ENCODE results near the gene ABCB10.

Gene ABCB10

DNA sequence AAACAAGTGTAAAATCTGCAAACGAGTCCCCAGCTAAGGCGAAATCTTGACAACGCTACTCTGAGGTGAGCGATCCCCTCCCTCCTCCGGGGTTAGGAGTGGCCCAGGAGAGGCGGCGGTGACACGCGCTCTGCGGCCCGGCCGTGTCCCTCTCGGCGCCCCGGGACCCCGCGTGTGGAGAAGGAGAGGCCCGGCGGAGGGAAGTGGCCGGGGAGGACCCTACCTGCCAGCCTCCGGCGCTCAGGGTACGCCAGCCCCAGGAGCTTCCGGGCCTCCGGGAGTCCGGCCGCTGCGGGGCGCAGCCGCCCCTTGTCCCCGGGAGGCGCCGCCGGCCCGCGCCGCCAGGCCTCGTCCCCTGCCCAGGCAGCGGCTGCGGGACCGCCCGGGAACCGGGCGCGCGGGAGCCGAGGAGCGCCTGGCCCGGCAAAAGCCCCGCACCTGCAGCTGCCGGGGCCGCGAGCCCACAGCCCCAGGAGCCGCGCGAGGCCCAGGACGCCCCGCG is 543 bp downstream of the ABCB10 start:
- Histone ChIP-seq H3K4me1 (ENCODE audit: control insufficient read depth in 1 of 2, insufficient read depth in 2 of 2, low read length in 2 of 2) (peaks cover 18 to 28% of the 10 kb centered on the region in 2 donors), H3K36me3 (ENCODE audit: control insufficient read depth in 1 of 2, insufficient read depth in 2 of 2, low read length in 2 of 2) (no peaks in the 10 kb centered on the region), H3K9me3 (ENCODE audit: control insufficient read depth in 1 of 2, low read length in 2 of 2) (no peaks in the 10 kb centered on the region), H3K27me3 (ENCODE audit: control insufficient read depth in 1 of 2, insufficient read depth in 2 of 2, low read length in 2 of 2) (no peaks in the 10 kb centered on the region), H3K4me3 (ENCODE audit: low read depth in 1 of 2, low read length in 2 of 2) (peak overlapping the region; percentile 77 to 91), H3K27ac (ENCODE audit: low read depth, low read length) (peak overlapping the region; percentile 90), H3K9ac (ENCODE audit: low read depth in 1 of 2, low read length in 2 of 2) (peak overlapping the region; percentile 58 to 78)

DNA sequence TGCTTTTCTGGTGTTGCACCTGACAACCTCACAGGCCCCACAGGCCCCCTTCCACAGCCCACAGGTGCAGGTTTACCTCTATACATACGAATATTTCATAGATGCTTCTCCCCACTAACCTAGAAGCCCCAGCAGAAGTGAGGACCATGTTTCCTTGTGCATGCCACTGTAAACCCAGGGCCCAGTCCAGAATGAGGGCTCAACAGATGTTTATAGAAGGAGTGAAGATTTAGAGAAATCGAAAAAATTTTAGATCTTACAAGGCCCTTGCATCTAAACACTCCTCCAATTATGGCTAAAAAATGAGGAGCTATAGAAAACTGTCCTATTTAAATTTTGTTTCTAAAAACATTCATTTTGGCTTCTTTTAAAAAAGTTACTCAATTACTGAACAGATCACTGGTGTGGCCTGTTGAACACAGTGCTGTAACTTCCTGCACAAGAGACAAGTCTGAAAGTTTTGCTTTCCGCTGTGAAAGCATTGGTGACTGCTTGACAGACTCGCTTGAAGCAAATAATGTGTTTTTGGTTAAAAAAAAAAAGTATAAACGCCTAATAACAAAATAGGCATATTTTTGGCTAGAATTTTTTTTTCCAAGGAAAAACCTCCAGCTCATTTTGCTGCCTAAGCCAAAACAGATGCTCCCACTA is 1.2 kb downstream of the ABCB10 start:
- Histone ChIP-seq H3K4me3 (ENCODE audit: low read depth in 1 of 2, low read length in 2 of 2) (peak overlapping the region; percentile 77 to 91), H3K27ac (ENCODE audit: low read depth, low read length) (peak overlapping the region; percentile 1), H3K4me1 (ENCODE audit: control insufficient read depth in 1 of 2, insufficient read depth in 2 of 2, low read length in 2 of 2) (peaks cover 18 to 28% of the 10 kb centered on the region in 2 donors), H3K9ac (ENCODE audit: low read depth in 1 of 2, low read length in 2 of 2) (peak overlapping the region; percentile 58 to 78), H3K36me3 (ENCODE audit: control insufficient read depth in 1 of 2, insufficient read depth in 2 of 2, low read length in 2 of 2) (no peaks in the 10 kb centered on the region), H3K9me3 (ENCODE audit: control insufficient read depth in 1 of 2, low read length in 2 of 2) (no peaks in the 10 kb centered on the region), H3K27me3 (ENCODE audit: control insufficient read depth in 1 of 2, insufficient read depth in 2 of 2, low read length in 2 of 2) (no peaks in the 10 kb centered on the region)

DNA sequence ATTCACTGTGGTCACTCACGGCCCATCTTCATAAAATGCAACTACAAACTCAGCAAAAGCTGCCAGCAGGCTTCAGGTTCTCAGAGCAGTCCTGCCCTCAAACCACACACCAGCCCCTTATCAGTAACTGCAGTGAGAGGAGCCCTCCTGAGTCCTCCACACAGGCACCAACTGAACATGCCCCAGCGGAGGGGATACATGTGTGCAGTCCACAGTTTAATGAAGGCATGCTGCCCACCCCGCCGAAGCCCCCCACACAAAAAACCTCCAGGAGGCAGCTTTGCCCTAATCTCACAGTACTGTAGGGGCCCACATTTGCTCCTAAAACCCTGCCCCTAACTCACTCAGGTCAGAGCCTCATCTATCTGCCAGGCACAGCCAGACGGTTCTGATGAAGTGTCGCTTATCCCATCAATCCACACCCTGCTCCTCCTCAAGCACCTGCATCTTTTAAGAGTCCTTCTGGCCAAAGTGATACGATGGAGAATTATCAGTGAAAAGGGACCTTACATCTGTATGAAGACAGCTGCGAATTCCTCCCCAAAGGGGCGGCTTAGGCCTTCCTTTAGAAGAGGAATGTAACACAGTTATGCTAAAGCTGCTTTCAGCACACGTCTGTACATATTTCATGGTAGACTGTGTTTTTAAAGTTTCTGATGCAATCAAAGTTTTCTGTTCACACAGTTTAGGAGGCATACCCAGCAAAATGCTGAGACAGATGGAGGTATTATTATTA is 3.5 kb downstream of the ABCB10 start:
- H3K27ac ChIP-seq (ENCODE audit: low read depth, low read length), result no peak overlapping the region
- no peaks in the 10 kb centered on the region for H3K27me3 ChIP-seq (ENCODE audit: control insufficient read depth in 1 of 2, insufficient read depth in 2 of 2, low read length in 2 of 2)
- no peak overlapping the region for H3K9ac ChIP-seq (ENCODE audit: low read depth in 1 of 2, low read length in 2 of 2)
- H3K9me3 ChIP-seq (ENCODE audit: control insufficient read depth in 1 of 2, low read length in 2 of 2), result no peaks in the 10 kb centered on the region
- H3K4me3 ChIP-seq (ENCODE audit: low read depth in 1 of 2, low read length in 2 of 2), result no peak overlapping the region
- peaks cover 18 to 36% of the 10 kb centered on the region in 2 donors for H3K4me1 ChIP-seq (ENCODE audit: control insufficient read depth in 1 of 2, insufficient read depth in 2 of 2, low read length in 2 of 2)
- no peaks in the 10 kb centered on the region for H3K36me3 ChIP-seq (ENCODE audit: control insufficient read depth in 1 of 2, insufficient read depth in 2 of 2, low read length in 2 of 2)

- Histone ChIP-seq H3K27ac (ENCODE audit: low read depth, low read length) (no peak overlapping the region), H3K9ac (ENCODE audit: low read depth in 1 of 2, low read length in 2 of 2) (no peak overlapping the region), H3K4me1 (ENCODE audit: control insufficient read depth in 1 of 2, insufficient read depth in 2 of 2, low read length in 2 of 2) (peaks cover 18 to 32% of the 10 kb centered on the region in 2 donors)
Measured at GRCh38 chr1:229553621-229554130, 4.8 kb downstream of the ABCB10 start.

DNA sequence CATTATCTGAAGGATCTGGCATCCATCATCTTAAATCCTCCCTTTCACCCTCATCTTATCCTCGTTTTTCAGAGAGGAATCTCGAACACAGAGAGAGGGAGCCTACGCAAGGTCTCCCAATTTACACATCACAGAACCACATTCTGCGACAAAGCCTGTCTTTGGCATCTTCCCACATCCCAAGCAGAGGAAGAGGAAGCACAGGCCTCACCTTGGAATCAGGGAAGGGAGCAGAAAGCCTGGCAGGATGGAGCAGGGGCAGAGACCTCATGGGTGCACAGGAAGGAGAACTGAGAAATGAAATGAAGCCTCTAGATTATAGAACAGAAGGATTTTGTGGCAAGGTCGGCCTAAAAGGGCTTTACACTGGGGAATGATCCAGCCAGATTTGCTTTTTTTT is 5.8 kb downstream of the ABCB10 start:
- Histone ChIP-seq H3K27ac (ENCODE audit: low read depth, low read length) (no peak overlapping the region), H3K36me3 (ENCODE audit: control insufficient read depth in 1 of 2, insufficient read depth in 2 of 2, low read length in 2 of 2) (peaks cover 6 to 8% of the 10 kb centered on the region in 2 donors), H3K9ac (ENCODE audit: low read depth in 1 of 2, low read length in 2 of 2) (no peak overlapping the region), H3K27me3 (ENCODE audit: control insufficient read depth in 1 of 2, insufficient read depth in 2 of 2, low read length in 2 of 2) (no peaks in the 10 kb centered on the region), H3K4me3 (ENCODE audit: low read depth in 1 of 2, low read length in 2 of 2) (no peak overlapping the region), H3K4me1 (ENCODE audit: control insufficient read depth in 1 of 2, insufficient read depth in 2 of 2, low read length in 2 of 2) (peaks cover 18 to 32% of the 10 kb centered on the region in 2 donors), H3K9me3 (ENCODE audit: control insufficient read depth in 1 of 2, low read length in 2 of 2) (no peaks in the 10 kb centered on the region)

More at GRCh38 chr1:229553621-229554130, 4.8 kb downstream of the ABCB10 start:
- Histone ChIP-seq H3K27me3 (ENCODE audit: control insufficient read depth in 1 of 2, insufficient read depth in 2 of 2, low read length in 2 of 2) (no peaks in the 10 kb centered on the region), H3K4me3 (ENCODE audit: low read depth in 1 of 2, low read length in 2 of 2) (no peak overlapping the region), H3K36me3 (ENCODE audit: control insufficient read depth in 1 of 2, insufficient read depth in 2 of 2, low read length in 2 of 2) (peaks cover 5 to 6% of the 10 kb centered on the region in 2 donors), H3K9me3 (ENCODE audit: control insufficient read depth in 1 of 2, low read length in 2 of 2) (no peaks in the 10 kb centered on the region)

DNA sequence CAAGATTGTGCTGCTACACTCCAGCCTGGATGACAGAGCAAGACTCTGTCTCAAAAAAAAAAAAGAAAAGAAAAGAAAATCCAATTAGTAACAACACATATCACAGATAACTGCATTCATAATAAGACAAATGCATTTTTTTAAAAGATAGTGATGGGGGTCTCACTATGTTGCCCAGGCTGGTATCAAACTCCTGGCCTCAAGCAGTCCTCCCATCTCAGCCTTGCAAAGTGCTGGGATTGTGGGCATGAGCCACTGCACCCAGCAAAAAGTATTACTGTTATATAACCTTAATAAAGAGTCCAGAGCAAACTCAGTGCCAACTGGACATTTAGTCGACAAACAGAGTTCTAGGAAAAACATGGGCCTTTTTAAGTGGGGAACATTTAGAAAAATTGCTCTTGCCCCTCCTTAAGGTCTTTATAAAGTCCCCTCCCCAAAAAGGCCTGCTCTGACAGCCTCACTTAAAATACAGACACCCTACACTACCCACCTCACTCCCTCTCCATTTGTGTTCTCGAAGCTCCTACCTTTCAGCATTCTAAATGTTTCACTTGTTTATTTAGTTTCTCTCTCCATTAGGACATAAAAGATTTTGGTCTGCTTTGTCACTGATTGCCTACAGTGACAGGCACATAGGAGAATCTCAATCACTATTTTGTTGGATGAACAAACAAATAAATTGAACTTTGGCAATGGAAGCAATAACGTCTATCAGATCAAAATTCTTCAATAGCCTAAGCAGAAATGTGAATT is 7.5 kb downstream of the ABCB10 start:
- Histone ChIP-seq H3K27ac (ENCODE audit: low read depth, low read length) (no peak overlapping the region), H3K4me1 (ENCODE audit: control insufficient read depth in 1 of 2, insufficient read depth in 2 of 2, low read length in 2 of 2) (peaks cover 8 to 21% of the 10 kb centered on the region in 2 donors), H3K36me3 (ENCODE audit: control insufficient read depth in 1 of 2, insufficient read depth in 2 of 2, low read length in 2 of 2) (peaks cover 15 to 16% of the 10 kb centered on the region in 2 donors), H3K9ac (ENCODE audit: low read depth in 1 of 2, low read length in 2 of 2) (no peak overlapping the region), H3K4me3 (ENCODE audit: low read depth in 1 of 2, low read length in 2 of 2) (no peak overlapping the region), H3K9me3 (ENCODE audit: control insufficient read depth in 1 of 2, low read length in 2 of 2) (no peaks in the 10 kb centered on the region), H3K27me3 (ENCODE audit: control insufficient read depth in 1 of 2, insufficient read depth in 2 of 2, low read length in 2 of 2) (no peaks in the 10 kb centered on the region)

- H3K4me1 ChIP-seq (ENCODE audit: control insufficient read depth in 1 of 2, insufficient read depth in 2 of 2, low read length in 2 of 2), result peaks cover 0 to 8% of the 10 kb centered on the region in 2 donors
- H3K9me3 ChIP-seq (ENCODE audit: control insufficient read depth in 1 of 2, low read length in 2 of 2), result no peaks in the 10 kb centered on the region
- no peak overlapping the region for H3K27ac ChIP-seq (ENCODE audit: low read depth, low read length)
- peaks cover 21 to 37% of the 10 kb centered on the region in 2 donors for H3K36me3 ChIP-seq (ENCODE audit: control insufficient read depth in 1 of 2, insufficient read depth in 2 of 2, low read length in 2 of 2)
- no peak overlapping the region for H3K4me3 ChIP-seq (ENCODE audit: low read depth in 1 of 2, low read length in 2 of 2)
- H3K9ac ChIP-seq (ENCODE audit: low read depth in 1 of 2, low read length in 2 of 2), result no peak overlapping the region
- no peaks in the 10 kb centered on the region for H3K27me3 ChIP-seq (ENCODE audit: control insufficient read depth in 1 of 2, insufficient read depth in 2 of 2, low read length in 2 of 2)
Measured at GRCh38 chr1:229547542-229547941, 11.0 kb downstream of the ABCB10 start.

- H3K4me3 ChIP-seq (ENCODE audit: low read depth in 1 of 2, low read length in 2 of 2), result no peak overlapping the region
- no peak overlapping the region for H3K9ac ChIP-seq (ENCODE audit: low read depth in 1 of 2, low read length in 2 of 2)
- H3K27ac ChIP-seq (ENCODE audit: low read depth, low read length), result no peak overlapping the region
- H3K27me3 ChIP-seq (ENCODE audit: control insufficient read depth in 1 of 2, insufficient read depth in 2 of 2, low read length in 2 of 2), result no peaks in the 10 kb centered on the region
- H3K36me3 ChIP-seq (ENCODE audit: control insufficient read depth in 1 of 2, insufficient read depth in 2 of 2, low read length in 2 of 2), result peaks cover 21 to 58% of the 10 kb centered on the region in 2 donors
- H3K9me3 ChIP-seq (ENCODE audit: control insufficient read depth in 1 of 2, low read length in 2 of 2), result no peaks in the 10 kb centered on the region
- H3K4me1 ChIP-seq (ENCODE audit: control insufficient read depth in 1 of 2, insufficient read depth in 2 of 2, low read length in 2 of 2), result no peaks in the 10 kb centered on the region
Measured at GRCh38 chr1:229544587-229544986, 13.9 kb downstream of the ABCB10 start.

DNA sequence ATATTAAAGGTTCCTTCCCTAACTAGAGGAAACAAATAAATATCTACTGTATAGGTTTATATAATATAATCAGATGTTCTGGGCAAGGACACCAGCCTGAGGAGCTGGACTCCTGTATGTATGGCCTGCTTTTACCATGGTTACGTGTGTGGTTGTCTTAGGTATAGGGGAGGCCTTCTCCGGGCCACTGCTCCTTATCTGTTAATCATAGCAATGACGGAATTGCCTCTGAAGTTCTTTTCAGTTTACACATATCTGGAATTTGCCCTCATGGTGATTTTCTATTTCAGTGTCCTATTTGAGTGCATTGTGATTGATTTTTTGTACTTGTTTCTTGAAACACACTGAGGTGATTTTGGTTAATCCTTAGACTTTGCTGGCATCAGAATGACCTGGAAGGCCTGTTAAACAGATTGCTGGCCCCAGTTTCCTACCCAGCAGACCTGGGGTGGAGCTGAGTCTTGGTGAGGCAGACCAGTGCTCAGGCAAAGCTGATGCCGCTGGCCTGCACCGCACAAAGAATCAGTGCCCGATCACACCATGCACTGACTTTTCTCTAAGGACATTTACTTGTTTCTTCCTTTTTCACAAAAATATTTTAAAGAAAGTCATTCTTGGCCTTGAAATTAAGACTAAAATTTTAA is 18.5 kb downstream of the ABCB10 start:
- Histone ChIP-seq H3K27me3 (ENCODE audit: control insufficient read depth in 1 of 2, insufficient read depth in 2 of 2, low read length in 2 of 2) (no peaks in the 10 kb centered on the region), H3K9me3 (ENCODE audit: control insufficient read depth in 1 of 2, low read length in 2 of 2) (no peaks in the 10 kb centered on the region), H3K4me3 (ENCODE audit: low read depth in 1 of 2, low read length in 2 of 2) (no peak overlapping the region), H3K9ac (ENCODE audit: low read depth in 1 of 2, low read length in 2 of 2) (no peak overlapping the region), H3K36me3 (ENCODE audit: control insufficient read depth in 1 of 2, insufficient read depth in 2 of 2, low read length in 2 of 2) (peaks cover 18 to 73% of the 10 kb centered on the region in 2 donors), H3K27ac (ENCODE audit: low read depth, low read length) (no peak overlapping the region), H3K4me1 (ENCODE audit: control insufficient read depth in 1 of 2, insufficient read depth in 2 of 2, low read length in 2 of 2) (no peaks in the 10 kb centered on the region)
